Nephron progenitor cell (in vitro differentiated cells): ENCODE results near the gene GP9.

Source experiments
- DNase-seq: peaks from one replicate; pipeline ENCODE4 v3.0.0; 2021
- H3K27ac Mint-ChIP-seq: 2 replicates; pipeline ENCODE4 v1.8.0; 2021; ENCODE audit warnings: mild to moderate bottlenecking, moderate library complexity, mixed read lengths
- H3K27me3 Mint-ChIP-seq: 2 replicates; pipeline ENCODE4 v1.8.0; 2021; ENCODE audit warnings: mild to moderate bottlenecking, low read depth, mixed read lengths; ENCODE audit not compliant: poor library complexity
- H3K36me3 Mint-ChIP-seq: 2 replicates; pipeline ENCODE4 v1.8.0; 2021; ENCODE audit warnings: low read depth, mixed read lengths
- H3K4me1 Mint-ChIP-seq: 2 replicates; pipeline ENCODE4 v1.8.0; 2021; ENCODE audit warnings: mixed read lengths
- H3K4me3 Mint-ChIP-seq: 2 replicates; pipeline ENCODE4 v1.8.0; 2021; ENCODE audit warnings: mild to moderate bottlenecking, moderate library complexity, mixed read lengths
- H3K9me3 Mint-ChIP-seq: 2 replicates; pipeline ENCODE4 v1.8.0; 2021; ENCODE audit warnings: mild to moderate bottlenecking, moderate library complexity, mixed read lengths
- CTCF ChIP-seq: fragments of 200-600 bp; sonication (generic); IDR thresholded peaks from 2 replicates; pipeline ENCODE4 v1.5.0; 2021; ENCODE audit warnings: antibody characterized with exemption

GP9 gene

GRCh38 chr3:129035360-129036221 lies 25.0 kb upstream of the GP9 start:
- peaks cover 32% of the 10 kb centered on the region for H3K4me1 Mint-ChIP-seq
- TF ChIP-seq CTCF: no peak
- DNase-seq: no peak
- no peaks in the 10 kb centered on the region for H3K36me3 Mint-ChIP-seq
- H3K27me3 Mint-ChIP-seq: peaks cover 9% of the 10 kb centered on the region
- peak overlapping the region; percentile 43 for H3K27ac Mint-ChIP-seq
- H3K9me3 Mint-ChIP-seq: no peaks in the 10 kb centered on the region
- no peak overlapping the region for H3K4me3 Mint-ChIP-seq

DNA sequence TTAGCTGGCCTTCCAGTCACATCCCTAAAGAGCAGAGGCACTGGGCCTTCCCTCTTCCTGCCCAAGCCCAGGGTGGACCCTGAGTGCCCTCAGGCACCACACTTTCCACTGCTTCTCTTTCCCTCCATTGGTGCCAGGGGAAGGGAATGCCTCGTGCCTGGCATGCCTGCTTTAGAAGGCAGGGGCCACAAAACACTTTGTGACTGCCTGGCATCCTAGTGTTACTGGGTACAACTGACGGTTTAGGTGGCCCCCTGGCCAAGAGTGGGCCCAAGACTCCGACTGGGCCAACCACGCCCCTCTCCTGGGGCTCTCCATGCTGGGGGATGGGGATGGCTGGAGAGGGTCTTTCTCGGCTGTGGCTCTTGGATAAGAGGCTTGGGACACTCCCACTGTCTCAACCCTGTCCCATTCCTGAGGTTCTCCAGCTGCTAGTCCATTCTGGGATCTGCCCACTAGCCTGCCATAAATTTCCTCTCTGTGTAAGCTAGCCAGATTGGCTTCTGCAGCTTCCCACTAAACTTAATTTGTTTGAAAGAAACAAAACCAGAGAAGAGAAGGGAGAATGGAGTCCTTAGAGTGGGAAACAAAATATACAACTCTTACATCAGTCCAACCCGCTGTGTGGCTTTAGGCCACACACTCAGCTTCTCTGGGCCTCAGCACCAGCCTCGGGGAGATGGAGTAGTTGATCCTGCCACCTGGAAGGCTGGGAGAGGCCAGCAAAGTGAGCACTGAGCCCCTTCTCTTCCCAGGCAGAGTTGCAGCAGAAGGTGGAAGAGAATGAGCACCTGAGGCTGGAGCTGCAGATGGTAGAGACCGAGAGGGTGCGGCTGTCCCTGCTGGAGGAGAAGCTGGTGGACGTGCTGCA lies 24.1 kb upstream of the GP9 start:
- DNase-seq: no peak
- Mint-ChIP-seq H3K9me3 (no peaks in the 10 kb centered on the region), H3K4me1 (peaks cover 30% of the 10 kb centered on the region), H3K27ac (no peak overlapping the region), H3K27me3 (peaks cover 9% of the 10 kb centered on the region), H3K36me3 (no peaks in the 10 kb centered on the region), H3K4me3 (no peak overlapping the region)
- TF ChIP-seq CTCF: no peak

GRCh38 chr3:129037093-129037419 lies 23.5 kb upstream of the GP9 start:
- no peaks in the 10 kb centered on the region for H3K36me3 Mint-ChIP-seq
- H3K27ac Mint-ChIP-seq: no peak overlapping the region
- no peak for TF ChIP-seq CTCF
- peaks cover 27% of the 10 kb centered on the region for H3K4me1 Mint-ChIP-seq
- H3K27me3 Mint-ChIP-seq: peaks cover 9% of the 10 kb centered on the region
- DNase-seq: no peak
- H3K9me3 Mint-ChIP-seq: peaks cover 5% of the 10 kb centered on the region
- no peak overlapping the region for H3K4me3 Mint-ChIP-seq

- Mint-ChIP-seq H3K4me1 (peaks cover 17% of the 10 kb centered on the region), H3K9me3 (peaks cover 17% of the 10 kb centered on the region), H3K27ac (no peak overlapping the region), H3K4me3 (no peak overlapping the region), H3K27me3 (peaks cover 9% of the 10 kb centered on the region), H3K36me3 (no peaks in the 10 kb centered on the region)
- TF ChIP-seq CTCF: no peak
- DNase-seq: no peak
Measured at GRCh38 chr3:129038121-129038855, 22.3 kb upstream of the GP9 start.

GRCh38 chr3:129039271-129040038 lies 21.1 kb upstream of the GP9 start:
- H3K27ac Mint-ChIP-seq: no peak overlapping the region
- H3K4me3 Mint-ChIP-seq: no peak overlapping the region
- peaks cover 9% of the 10 kb centered on the region for H3K27me3 Mint-ChIP-seq
- H3K36me3 Mint-ChIP-seq: no peaks in the 10 kb centered on the region
- TF ChIP-seq CTCF: no peak
- DNase-seq: no peak
- H3K4me1 Mint-ChIP-seq: peaks cover 15% of the 10 kb centered on the region
- H3K9me3 Mint-ChIP-seq: peaks cover 27% of the 10 kb centered on the region
